Fibroblast of skin of left quadriceps (primary cell): ENCODE results near the gene GNAO1.
A peak's percentile ranks its signal among the peaks of the same experiment; 100 is the strongest.

Experiments
- DNase-seq, 2 experiments: peaks; one replicate each; pipeline ENCODE4 v3.0.0-alpha.2; 2013; ENCODE audit warnings: low read depth in 2 of 2

Gene GNAO1

GRCh38 chr16:56311208-56312027 is 120.1 kb downstream of the GNAO1 start:
- DNase-seq, result no peak

DNA sequence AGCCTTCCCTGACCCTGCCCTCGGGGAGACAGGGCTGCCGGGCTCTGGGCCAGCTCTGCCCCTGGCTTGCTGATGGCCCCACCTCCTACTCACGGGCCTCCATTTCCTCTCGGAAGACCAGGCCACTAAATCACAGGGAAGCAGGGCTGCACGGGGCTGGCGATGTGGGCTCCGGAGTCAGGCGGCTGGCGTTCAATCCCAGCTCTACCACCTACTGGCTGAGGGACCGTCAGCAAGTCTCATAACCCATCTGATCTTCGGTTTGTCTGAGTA is 120.7 kb downstream of the GNAO1 start:
- DNase-seq, result no peak

DNA sequence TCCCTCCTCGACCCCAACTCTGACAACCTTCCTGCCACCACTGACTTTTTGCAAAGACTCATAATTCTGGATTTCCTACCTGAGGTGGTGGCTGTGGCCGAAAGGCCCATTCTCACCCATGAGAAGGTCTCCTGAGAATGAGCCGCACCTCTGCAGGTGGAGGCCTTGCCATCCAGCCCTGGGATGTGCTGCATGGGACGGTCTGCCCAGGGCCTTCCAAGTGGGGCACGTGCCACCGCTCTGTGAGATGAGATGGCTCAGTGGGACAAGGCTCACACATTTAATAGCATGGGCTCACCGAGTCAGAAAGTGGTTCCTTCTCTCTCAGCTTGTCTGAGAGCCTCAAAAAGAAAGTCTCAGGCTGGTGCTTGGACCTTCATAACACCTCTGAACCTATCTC is 121.3 kb downstream of the GNAO1 start:
- no peak for DNase-seq

DNA sequence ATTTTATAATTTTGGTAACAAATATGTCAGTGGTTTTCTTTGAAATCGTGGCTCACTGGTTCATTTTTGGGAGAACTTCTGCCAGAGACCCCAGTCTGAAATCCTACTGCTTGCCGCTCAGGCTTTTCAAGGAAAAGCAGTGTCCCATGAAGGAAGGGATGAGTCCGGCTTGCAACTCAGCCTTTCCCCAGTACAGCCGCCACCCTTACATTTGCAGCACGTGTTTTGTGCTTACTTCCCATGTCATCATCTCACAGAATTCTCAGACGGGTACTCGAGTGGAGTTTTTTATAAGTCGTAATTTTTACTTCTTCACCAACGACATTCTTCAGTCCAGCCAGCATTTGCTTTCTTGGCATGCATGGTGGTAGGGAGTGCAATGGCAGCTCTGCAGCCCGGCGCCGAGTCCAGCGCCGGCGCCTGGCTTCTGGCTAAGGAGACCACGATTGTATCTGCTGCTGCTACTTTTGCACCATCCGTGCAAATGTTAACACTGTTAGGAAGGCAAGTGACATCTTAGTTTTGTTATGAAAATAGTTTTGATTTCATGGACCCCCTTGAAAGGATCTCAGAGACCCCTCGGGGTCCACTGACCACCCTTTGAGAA is 123.1 kb downstream of the GNAO1 start:
- DNase-seq, result no peak

DNA sequence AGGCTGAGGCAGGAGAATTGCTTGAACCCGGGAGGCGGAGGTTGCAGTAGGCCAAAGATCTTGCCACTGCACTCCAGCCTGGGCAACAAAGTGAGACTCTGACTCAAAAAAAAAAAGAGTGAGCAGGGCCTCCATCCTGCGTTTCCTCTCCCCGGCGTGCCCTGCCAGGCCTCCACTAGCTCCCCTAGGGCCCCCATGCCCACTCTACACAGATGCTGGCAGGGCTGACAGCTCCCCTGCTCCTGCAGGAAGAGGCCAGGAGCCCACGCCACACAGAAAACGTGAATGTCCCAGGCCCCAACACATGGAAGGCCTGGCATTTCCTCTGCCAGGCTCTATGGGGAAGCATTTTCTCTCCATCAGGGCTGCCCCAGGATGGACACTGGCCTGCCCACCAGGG is 124.7 kb downstream of the GNAO1 start:
- DNase-seq, result no peak

- no peak for DNase-seq
Observed at GRCh38 chr16:56316545-56316944, 125.3 kb downstream of the GNAO1 start.

DNA sequence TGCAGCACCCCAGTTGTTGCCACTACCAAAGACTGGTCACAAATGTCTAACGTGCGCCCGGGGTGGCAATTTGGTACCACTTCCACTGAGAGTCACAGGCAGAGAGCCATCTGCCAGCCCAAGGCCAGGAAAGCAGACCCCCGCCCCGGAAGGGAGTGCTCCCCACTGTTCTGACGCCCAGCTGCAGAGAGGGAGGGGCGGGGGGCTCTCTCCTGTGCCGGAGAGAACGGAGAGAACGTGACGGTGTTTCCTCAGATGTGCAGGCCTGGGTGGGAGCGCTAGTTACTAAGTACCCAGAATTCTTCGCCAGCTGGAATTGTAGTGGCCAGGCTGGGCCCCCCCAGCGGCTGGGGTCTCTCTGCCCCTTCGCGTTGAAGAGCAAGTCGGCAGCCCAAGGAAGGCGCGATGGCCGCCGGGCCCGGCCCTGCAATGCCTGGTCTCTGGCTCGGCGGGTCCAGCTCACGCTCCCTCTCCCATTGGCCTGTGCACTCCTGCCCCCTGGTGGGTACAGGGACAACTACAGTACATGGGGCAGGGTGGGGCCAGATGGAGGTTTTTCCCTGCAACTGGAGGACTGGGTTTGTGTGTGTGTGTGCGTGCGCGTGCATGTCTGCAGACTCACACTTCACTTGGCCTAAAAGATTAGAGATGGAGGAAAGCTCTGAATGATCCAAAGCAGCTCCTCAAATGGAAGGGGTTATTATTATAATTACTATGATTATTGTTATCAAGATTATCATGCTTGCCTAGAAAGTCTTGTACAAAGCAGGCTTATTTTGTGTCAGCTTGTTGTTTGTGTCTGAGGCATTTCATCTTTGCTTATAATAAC is 126.9 kb downstream of the GNAO1 start:
- DNase-seq, result peak; percentile 64

GRCh38 chr16:56318827-56319140 is 127.5 kb downstream of the GNAO1 start:
- DNase-seq, result no peak

DNA sequence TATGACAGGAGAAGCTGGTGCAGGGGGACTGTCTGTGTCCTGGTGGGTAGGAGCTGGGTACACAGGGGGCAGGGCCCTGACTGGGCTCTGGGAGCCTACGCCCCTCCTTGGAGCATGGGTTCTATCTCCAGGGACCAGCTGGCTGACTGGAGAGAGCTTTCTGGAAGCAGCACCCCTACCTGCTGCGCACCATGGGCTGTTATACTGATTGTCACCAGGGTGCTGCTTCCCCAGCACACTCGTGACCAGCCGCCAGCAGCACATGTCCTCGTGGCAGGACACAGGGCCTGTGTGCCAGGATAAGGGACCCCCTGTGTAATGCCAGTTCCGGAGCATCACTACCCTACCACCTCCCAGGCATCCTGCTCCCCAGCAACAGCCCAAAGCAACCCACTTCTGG is 128.1 kb downstream of the GNAO1 start:
- DNase-seq, result no peak

DNA sequence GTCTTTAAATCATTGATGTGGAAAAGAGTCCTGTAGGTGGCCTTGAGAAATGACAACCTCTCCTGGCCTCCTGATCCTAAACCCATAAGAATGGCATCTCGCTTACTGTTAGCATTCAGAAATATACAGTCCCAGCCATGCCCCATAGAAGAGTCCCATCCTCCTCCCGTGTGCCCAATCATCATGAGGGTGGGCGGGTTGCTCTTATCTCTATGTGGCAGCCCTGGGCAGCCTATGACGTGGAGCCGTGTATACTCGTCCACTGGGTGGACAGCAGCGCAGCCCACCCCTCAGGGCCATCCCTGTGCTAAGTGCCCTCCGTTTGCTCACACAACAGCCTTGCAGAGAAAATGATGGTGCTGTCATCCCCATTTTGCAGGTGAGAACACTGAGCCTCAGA is 128.8 kb downstream of the GNAO1 start:
- DNase-seq, result no peak

DNA sequence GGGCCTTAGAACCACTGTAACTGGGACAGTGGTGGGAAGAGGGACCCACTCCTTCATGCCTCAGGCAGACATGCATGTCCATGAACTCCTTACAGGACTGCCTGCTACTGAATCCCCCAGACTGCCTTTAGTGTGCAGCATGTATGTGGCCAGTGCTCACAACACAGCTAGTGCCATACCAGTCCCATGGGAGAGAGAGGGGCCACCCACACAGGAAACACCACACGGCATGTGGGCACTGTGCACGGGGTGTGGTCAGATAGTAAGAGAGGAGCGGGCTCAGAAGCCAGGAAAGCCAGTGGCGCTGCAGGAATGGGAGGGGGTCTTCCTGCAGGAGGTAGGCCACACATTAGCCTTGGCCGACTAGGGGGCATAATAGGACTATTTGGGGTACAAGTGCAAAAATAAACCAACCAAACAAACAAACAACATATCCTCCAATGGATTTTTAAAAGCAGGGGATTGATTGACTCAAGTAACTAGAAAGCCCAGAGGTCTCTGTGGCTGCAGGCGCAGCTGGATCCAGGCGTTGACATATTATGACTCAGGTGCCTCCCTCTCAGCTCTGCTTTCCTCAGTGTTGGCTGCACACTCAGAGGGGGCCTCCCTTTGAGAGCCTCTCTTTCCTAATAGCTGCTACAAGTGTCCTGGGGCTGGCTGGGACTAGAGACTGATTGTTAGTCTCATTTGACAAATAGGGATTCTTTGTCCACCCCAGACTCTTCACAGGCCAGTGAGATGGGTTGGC is 129.7 kb downstream of the GNAO1 start:
- no peak for DNase-seq

GRCh38 chr16:56321571-56321970 is 130.3 kb downstream of the GNAO1 start:
- DNase-seq, result no peak

GRCh38 chr16:56324406-56324805 is 133.1 kb downstream of the GNAO1 start:
- DNase-seq, result no peak

DNA sequence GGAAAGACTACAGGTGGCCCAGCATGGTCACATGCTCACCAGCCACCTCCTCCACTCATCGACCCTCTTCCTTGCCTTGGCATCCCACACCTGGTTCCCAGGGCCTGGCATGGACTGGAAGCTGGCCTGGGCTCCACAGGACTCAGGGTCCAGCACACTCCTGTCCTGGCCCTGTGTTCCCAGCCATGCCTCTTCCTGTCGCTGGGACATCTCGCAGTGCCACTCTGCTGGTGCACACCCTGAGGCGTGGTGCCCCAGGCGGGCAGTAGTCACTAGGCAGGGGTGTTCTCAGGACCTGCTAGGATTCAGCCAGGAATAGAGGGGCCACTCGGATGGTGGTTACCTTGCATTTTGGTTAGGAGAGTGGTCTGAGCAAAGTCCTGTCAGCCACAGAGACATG is 134.7 kb downstream of the GNAO1 start:
- DNase-seq, result no peak

DNA sequence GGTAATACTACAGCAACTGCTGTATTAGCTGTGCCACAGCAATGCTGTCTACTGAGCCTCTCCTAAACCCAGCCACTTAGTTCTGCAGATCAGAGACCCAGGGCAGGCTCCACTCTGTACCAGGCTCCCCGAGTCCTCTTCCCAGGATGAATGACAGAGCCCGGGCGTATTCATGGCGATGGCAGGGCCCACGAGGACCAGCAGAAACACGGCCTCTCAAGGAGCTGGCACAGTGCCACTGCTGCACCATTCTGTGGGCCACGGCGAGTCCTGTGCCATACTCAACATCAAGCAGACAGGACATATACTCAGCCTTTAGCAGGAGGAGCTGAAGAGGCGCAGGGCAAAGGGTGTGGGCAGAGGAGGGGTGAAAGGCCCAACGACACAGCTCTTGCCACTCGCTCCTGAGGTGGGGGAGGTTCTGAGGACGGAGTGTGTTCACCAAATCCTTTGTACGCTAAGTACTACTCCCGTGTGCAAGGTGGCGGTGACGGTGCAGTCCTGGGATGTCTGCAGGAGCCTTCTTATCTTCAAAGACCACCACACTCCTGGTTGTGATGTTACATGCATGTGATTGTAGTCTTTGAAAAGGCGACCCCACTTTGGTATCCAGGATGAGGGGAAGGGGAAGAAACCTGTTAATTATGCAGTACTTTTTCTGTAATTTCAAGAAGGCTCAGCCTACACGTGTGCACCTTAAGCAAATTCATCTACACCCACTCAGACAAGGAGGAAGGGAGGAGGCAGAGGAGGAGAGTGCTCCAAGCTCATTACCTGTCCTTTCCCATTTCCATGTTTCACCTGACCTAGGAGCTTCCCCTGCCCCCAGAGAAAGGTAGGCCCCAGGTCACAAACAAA is 136.0 kb downstream of the GNAO1 start:
- no peak for DNase-seq

DNA sequence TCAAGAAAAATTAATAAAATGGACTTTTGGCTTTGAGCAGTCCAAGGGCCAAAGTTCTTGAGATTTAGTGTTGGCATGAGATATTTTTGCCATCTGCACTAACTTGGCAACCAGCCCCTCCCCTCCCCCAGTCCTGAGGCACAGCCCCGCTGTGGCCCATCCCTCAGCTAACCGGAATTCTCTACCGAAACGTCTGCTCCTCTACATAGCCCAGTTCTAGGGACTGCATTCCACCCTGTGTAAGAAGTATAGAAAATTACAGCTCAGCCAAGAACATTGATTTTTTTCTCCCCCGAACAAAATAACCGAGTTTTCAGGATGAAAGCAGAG is 136.6 kb downstream of the GNAO1 start:
- DNase-seq, result no peak

DNA sequence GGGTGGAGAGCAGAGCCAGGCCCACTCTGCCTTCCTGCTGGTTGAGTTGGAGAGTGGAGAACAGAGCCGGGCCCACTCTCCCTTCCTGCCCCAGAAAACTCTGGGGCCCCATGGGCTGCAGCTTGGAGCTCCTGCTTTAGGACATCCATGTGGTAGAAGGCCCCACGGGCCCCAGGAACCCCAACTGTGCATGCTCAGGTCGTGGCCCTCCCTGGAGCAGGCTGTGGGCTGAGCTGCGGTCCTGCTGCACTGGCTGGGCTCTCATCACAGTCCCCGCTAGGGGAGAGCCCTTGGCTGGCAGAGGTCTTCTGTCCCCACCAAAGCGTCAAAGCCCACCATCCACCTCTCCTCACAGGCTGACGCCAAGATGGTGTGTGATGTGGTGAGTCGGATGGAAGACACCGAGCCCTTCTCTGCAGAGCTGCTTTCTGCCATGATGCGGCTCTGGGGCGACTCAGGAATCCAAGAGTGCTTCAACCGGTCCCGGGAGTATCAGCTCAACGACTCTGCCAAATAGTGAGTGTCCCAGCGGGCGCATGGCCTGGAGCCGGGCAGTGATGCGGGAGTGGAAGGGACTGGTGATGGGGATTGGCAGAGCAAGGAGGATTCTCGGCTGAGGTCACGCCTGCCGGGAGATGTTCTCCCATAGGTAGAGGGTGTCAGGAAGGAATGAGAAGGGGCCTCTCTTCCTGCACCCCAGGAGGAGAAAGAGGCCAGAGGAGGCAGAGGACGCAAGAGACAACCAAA is 137.2 kb downstream of the GNAO1 start:
- DNase-seq, result no peak

DNA sequence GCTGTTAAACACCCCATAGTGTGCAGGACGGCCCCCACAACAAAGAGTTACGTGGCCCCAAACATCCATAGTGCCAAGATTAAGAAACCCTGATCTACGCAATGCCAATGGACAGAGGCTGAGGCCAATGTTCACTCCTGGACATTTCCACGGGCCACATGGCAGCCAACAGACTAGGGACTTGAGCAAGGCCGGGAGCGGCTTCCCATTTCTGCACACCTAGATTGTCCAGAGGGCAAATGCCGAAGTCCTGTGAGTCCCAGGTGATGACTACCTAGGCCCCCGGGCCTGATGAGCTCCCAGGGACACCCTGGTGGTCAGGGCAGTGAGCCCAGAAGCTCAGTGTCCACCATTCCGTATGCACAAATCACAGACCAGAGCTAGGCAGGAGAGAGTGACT is 138.6 kb downstream of the GNAO1 start:
- no peak for DNase-seq

- DNase-seq, result no peak
Observed at GRCh38 chr16:56330476-56330875, 139.2 kb downstream of the GNAO1 start.

DNA sequence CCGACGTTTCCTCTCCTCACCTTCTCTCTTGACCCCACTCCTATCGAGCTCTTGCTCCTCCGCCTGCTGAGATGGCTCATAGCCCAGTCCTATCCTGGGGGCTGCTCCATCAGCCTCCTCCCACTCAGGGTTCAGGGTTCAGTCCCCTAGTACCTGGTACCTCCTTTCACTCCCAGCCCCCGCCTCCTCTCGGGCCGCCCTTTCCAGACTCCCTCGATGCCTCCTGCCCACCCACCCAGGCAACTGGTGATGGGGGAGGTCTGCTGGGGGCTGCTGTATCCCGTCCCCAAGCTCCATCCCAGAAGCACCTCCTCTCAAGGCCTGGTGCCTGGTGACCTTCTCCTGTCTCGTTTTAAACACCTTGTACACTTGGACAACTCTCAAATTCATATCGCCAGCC is 140.1 kb downstream of the GNAO1 start:
- no peak for DNase-seq

DNA sequence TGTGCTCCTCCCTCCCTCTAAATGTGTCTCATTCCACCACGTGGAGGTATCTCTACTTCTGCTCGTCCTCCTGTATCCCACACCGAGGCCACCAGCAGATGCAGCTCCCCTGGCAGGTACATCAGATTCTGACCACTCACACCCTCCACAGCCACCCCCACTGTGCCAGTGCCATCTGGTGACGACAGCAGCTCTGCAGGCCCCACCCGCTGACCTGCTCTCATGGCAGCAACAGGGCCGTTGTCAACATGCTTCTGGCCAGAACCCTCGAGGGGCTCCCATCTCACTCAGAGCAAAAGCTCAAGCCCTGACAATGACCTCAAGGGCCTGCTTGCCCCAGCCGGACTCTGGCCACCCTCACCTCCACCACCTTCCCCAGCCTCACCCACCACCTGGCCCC is 140.6 kb downstream of the GNAO1 start:
- no peak for DNase-seq
